Osteocyte (in vitro differentiated cells): ENCODE data around the gene PPM1L. TPM values are rescaled to one million over a fixed set of nuclear protein-coding genes. Genes with fewer than 3 reads are reported as not detected.

Experiments
- DNase-seq: peaks from one replicate; pipeline ENCODE4 v3.0.0; 2021; ENCODE audit warnings: mixed read lengths; ENCODE audit not compliant: unreplicated experiment; ENCODE audit errors: extremely low spot score
- H3K27ac Mint-ChIP-seq: one replicate; pipeline ENCODE4 v1.8.0; 2021; ENCODE audit warnings: mild to moderate bottlenecking, mixed read lengths; ENCODE audit not compliant: unreplicated experiment
- H3K27me3 Mint-ChIP-seq: one replicate; pipeline ENCODE4 v1.8.0; 2021; ENCODE audit warnings: mixed read lengths; ENCODE audit not compliant: unreplicated experiment
- H3K36me3 Mint-ChIP-seq: one replicate; pipeline ENCODE4 v1.8.0; 2021; ENCODE audit warnings: mixed read lengths; ENCODE audit not compliant: unreplicated experiment
- H3K4me1 Mint-ChIP-seq: one replicate; pipeline ENCODE4 v1.8.0; 2021; ENCODE audit warnings: mixed read lengths; ENCODE audit not compliant: unreplicated experiment
- H3K4me3 Mint-ChIP-seq: one replicate; pipeline ENCODE4 v1.8.0; 2021; ENCODE audit warnings: mild to moderate bottlenecking, moderate library complexity, mixed read lengths; ENCODE audit not compliant: unreplicated experiment
- H3K9me3 Mint-ChIP-seq: one replicate; pipeline ENCODE4 v1.8.0; 2021; ENCODE audit warnings: mixed read lengths; ENCODE audit not compliant: unreplicated experiment
- total RNA-seq: library from RNA; stranded (reverse); gene quantifications from 2 replicates; pipeline ENCODE4 v1.2.1, GENCODE V29; 2021
- TF ChIP-seq, protein P1 (sequence below): fragments of 200-600 bp; sonication (generic); IDR thresholded peaks from 2 replicates; pipeline ENCODE4 v1.5.0; 2021; ENCODE audit warnings: antibody characterized with exemption, mild to moderate bottlenecking, moderate library complexity

The PPM1L gene
- total RNA-seq, 1 donor from 2014 or later = 9.1 TPM

DNA sequence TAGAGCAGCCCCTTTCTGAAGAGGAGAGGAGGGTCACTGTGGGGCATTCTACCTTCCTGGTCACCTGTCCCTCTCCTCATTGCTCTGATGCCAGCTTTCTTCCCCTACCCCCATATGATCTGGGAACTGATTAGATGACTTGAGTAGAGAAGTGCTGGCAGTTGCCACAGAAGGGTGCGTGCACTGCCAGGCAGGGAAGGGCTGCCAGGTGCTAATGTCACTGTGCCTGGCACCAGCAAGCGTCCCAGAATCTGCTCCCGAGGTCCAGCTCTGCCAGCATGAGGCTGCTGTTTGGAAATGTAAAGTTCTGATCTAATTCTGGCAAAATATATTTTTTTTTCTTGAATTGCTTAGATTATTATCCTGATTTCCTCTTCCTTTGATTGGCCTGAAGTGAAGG is 52.8 kb downstream of the PPM1L start:
- Mint-ChIP-seq H3K4me1 (peaks cover 40% of the 10 kb centered on the region), H3K4me3 (no peak overlapping the region), H3K27me3 (peaks cover 20% of the 10 kb centered on the region), H3K9me3 (no peaks in the 10 kb centered on the region), H3K27ac (no peak overlapping the region), H3K36me3 (no peaks in the 10 kb centered on the region)
- no peak for DNase-seq
- TF ChIP-seq, protein P1, sequence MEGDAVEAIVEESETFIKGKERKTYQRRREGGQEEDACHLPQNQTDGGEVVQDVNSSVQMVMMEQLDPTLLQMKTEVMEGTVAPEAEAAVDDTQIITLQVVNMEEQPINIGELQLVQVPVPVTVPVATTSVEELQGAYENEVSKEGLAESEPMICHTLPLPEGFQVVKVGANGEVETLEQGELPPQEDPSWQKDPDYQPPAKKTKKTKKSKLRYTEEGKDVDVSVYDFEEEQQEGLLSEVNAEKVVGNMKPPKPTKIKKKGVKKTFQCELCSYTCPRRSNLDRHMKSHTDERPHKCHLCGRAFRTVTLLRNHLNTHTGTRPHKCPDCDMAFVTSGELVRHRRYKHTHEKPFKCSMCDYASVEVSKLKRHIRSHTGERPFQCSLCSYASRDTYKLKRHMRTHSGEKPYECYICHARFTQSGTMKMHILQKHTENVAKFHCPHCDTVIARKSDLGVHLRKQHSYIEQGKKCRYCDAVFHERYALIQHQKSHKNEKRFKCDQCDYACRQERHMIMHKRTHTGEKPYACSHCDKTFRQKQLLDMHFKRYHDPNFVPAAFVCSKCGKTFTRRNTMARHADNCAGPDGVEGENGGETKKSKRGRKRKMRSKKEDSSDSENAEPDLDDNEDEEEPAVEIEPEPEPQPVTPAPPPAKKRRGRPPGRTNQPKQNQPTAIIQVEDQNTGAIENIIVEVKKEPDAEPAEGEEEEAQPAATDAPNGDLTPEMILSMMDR = no peak

DNA sequence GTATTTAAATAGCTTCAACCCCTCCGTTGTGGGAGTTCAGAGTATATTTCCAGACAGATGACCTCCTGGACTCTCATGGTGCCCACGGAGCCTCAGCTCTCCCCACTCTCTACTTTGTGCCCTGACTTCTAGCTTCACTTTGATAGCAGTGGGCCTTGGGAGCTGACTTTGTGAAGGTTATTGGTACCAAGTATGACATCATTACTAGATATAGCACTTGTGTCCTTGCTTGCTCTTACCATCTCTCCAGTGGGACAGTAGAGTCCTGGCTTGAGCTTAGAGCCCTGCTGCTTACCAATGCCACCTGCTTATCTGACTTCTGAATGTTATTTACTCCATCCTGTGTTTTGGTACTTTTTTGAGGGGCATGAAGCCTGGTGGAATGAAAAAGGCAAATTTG is 53.4 kb downstream of the PPM1L start:
- no peak for DNase-seq
- H3K36me3 Mint-ChIP-seq = no peaks in the 10 kb centered on the region
- peaks cover 20% of the 10 kb centered on the region for H3K27me3 Mint-ChIP-seq
- H3K4me3 Mint-ChIP-seq = no peak overlapping the region
- peaks cover 36% of the 10 kb centered on the region for H3K4me1 Mint-ChIP-seq
- TF ChIP-seq, protein P1 = no peak
- H3K27ac Mint-ChIP-seq = peak overlapping the region; percentile 77
- no peaks in the 10 kb centered on the region for H3K9me3 Mint-ChIP-seq

DNA sequence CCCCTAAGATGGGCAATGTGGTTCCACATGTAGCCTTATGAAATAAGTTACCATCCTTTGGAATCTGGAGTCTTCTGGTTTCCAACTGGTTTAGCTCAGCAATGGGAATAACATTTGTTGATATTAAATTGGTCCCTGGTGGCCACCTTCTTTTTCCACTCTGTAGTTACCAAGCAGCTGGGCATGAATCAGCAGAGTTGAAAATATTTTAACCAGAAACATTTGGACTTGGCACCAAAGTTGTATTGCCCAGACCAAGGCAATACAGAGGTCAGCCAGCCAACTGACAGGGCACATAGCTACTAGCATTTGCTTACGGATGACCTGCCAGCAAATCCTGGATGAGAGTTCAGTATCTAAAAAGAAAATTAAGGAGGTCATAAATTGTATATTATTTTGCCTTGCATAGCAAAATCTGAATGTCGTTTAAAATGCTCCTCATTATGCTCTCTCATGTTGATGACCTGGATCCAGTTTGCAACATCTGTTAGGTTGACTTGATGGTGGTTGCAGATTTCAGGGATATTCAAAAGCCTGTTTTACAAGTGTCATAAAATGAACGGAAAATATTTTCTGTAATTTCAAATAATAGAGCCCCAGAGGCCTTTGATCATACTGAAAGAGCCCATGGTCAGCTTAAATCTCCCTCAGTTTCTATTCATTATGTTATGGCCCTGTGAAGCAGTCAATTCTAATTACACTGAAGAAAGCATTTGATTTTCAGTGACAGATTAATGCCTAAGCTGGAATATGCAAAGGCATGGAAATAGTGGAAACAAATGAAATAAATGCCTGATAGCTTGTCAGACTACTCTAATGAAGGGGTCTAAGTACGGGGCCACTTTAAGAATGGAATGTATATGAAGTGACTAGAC is 54.6 kb downstream of the PPM1L start:
- Mint-ChIP-seq H3K9me3 (no peaks in the 10 kb centered on the region), H3K4me1 (peaks cover 30% of the 10 kb centered on the region), H3K36me3 (no peaks in the 10 kb centered on the region), H3K4me3 (no peak overlapping the region), H3K27ac (peak overlapping the region; percentile 77), H3K27me3 (peaks cover 20% of the 10 kb centered on the region)
- no peak for DNase-seq
- TF ChIP-seq, protein P1 = no peak

DNA sequence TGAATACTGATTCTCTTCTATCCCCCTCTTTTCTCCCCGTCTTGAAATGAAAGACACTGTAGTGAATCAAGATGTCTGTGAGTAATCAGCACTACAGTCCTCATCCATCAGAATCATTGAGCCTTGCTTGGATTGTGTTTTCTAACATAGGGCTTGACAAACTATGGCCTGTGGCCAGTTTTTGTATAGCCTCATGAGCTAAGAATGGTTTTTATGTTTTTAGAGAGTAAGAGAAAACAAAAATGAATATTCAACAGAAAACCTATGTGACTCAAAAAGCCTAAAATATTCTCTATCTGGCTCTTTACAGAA is 55.2 kb downstream of the PPM1L start:
- Mint-ChIP-seq H3K4me1 (peaks cover 31% of the 10 kb centered on the region), H3K9me3 (no peaks in the 10 kb centered on the region), H3K36me3 (no peaks in the 10 kb centered on the region), H3K4me3 (no peak overlapping the region), H3K27ac (peak overlapping the region; percentile 23), H3K27me3 (peaks cover 20% of the 10 kb centered on the region)
- TF ChIP-seq, protein P1 = no peak
- DNase-seq = no peak

DNA sequence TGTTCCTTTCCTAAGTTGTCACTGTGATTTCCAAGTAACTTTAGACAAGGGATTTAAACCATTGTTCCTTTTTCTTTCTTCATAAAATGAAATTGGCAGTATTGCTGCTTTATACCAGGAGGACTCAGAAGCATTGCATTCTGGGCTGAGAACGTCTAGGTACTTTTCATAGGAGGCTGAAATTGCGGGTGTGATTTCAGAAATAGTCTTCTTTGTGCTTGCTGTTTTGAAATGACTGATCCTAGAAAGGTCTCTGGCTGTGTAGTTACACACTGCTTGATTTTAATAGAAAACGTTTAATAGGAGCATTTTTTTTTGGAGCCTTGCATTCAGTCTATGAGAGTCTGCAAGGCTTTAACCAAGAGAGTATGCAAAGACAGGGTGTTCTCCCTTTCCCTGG is 56.3 kb downstream of the PPM1L start:
- H3K36me3 Mint-ChIP-seq = no peaks in the 10 kb centered on the region

More for the DNA sequence above, 56.3 kb downstream of the PPM1L start:
- Mint-ChIP-seq H3K27ac (no peak overlapping the region), H3K27me3 (peaks cover 19% of the 10 kb centered on the region), H3K9me3 (no peaks in the 10 kb centered on the region), H3K4me3 (no peak overlapping the region), H3K4me1 (peaks cover 29% of the 10 kb centered on the region)
- TF ChIP-seq, protein P1 = no peak
- DNase-seq = no peak
